ENCODE measurements around the gene TPSG1. TPM values are rescaled to one million over a fixed set of nuclear protein-coding genes. Genes with fewer than 3 reads are reported as not detected.

TPSG1 gene
- total and polyA plus RNA-seq, 7 donors: 1.4 to 73.9 (median 40.7) TPM; not detected in 3

DNA sequence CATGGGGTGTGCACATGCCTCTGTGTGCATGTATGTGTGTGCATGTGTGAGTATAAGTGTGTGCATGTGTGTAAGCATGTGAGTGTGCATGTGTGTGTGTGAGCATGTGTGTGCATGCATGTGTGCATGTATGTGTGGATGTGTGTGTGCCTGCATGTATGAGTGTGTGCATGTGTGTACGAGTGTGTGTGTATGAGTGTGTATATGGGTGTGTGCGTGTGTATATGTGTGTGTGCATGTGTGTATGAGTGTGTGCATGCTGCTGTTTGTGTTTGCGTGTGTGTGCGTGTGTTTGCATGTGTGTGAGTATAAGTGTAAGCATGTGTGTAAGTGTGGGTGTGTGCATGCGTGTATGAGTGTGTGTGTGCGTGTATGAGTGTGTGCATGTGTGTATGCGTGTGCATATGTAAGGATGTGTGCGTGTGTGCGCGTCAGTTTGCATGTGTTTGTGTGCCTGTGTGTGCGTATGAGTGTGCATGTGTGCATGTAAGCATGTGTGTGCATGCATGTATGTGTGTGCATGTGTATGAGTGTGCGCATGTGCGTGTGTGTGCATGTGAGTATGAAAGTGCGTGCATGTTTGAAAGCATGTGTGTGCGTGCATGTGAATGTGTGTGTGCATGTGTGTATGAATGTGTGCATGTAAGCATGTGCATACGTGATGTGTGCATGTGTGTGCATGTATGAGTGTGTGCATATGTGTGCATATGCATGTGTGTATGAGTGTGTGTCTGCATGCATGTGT is 39.4 kb upstream of the TPSG1 start:
- H3K9me3 ChIP-seq: no peaks in the 10 kb centered on the region
- H3K4me3 ChIP-seq: no peak overlapping the region
- no peaks in the 10 kb centered on the region for H3K4me1 ChIP-seq
- no peak overlapping the region for H3K27ac ChIP-seq
- H3K27me3 ChIP-seq: peaks cover 4 to 52% (median 31%) of the 10 kb centered on the region in 3 donors
- TF ChIP-seq CTCF (IDR thresholded peaks at IDR 0.05) (no peak), EP300 (IDR thresholded peaks at IDR 0.05) (no peak), POLR2AphosphoS5 (IDR thresholded peaks at IDR 0.05) (no peak), POLR2A (IDR thresholded peaks at IDR 0.05) (no peak)
- H3K36me3 ChIP-seq: no peaks in the 10 kb centered on the region
- intact Hi-C loops (cut with DNase I): no loop called here
- no peak for DNase-seq
- WGBS, 2 donors: 96 to 97% methylated on average over 16 of the region's 16 CpGs

DNA sequence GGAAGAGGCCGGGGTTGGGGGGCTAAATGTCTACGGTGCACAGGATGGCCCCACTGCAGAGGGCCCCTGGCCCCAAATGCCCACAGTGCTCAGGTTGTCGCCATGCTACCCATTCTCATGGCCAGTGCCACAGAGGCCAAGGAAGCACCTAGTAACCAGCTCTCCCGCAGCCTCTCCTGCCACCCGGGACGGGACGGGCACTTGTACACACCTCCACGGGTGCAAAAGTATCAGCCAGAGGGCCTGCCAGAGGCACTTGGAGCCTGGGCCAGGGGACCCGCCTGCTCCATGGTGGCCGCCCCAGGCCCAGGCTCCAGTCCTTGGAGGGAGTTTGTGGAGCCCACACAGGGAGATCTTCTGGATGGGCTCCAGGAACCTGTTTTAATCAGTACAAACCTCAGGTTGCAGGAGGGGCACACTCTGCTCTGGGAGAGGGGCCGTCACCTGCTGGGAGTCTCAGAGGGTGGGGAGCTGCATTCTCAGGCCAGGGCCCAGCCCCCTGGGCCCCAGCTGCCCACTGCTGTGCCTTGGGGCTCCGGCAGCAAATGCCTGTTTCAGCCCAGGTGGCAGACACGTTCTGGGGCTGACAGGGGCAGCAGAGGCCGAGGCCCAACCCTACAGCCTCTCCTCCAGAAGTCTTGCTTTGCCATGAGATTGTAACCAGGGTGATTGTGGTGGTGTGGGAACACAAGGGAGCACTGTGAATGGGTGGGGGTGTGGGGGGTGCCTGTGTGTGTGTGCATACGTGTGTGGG is 38.7 kb upstream of the TPSG1 start:
- DNase-seq: no peak
- TF ChIP-seq EP300 (IDR thresholded peaks at IDR 0.05) (no peak), POLR2AphosphoS5 (IDR thresholded peaks at IDR 0.05) (no peak), CTCF (IDR thresholded peaks at IDR 0.05) (no peak), POLR2A (IDR thresholded peaks at IDR 0.05) (no peak)
- Histone ChIP-seq H3K36me3 (no peaks in the 10 kb centered on the region), H3K4me1 (peaks cover 0 to 3% (median 0%) of the 10 kb centered on the region in 4 donors), H3K27me3 (peaks cover 11 to 59% (median 39%) of the 10 kb centered on the region in 3 donors), H3K4me3 (no peak overlapping the region), H3K9me3 (no peaks in the 10 kb centered on the region), H3K27ac (no peak overlapping the region)
- intact Hi-C loops (cut with DNase I): no loop called here
- WGBS, 2 donors: 73 to 81% methylated on average over 15 of the region's 15 CpGs

DNA sequence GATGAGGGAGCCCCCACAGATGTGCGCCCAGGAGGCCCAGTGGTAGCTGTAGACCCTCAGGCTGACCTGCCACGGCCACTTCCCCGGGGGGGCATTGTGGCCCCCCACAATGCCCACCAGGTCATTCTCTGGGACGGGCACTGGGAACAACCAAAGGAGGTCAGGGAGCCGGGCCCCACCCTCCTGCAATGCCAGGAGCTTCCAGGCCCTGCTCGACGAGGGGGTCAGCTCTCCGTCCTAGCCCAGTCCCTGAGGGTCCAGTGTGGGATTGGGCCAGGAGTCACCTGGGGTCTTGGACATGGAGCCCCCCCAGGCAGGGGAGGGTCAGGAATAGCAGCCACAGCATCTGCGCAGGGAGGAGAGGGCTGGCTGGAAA is 37.8 kb upstream of the TPSG1 start:
- Histone ChIP-seq H3K27me3 (peaks cover 12 to 65% (median 41%) of the 10 kb centered on the region in 3 donors), H3K36me3 (no peaks in the 10 kb centered on the region), H3K9me3 (no peaks in the 10 kb centered on the region), H3K27ac (no peak overlapping the region), H3K4me1 (peaks cover 0 to 3% (median 0%) of the 10 kb centered on the region in 4 donors), H3K4me3 (no peak overlapping the region)
- no peak for TF ChIP-seq POLR2AphosphoS5 (IDR thresholded peaks at IDR 0.05)
- no peak for TF ChIP-seq CTCF (IDR thresholded peaks at IDR 0.05)
- TF ChIP-seq EP300 (IDR thresholded peaks at IDR 0.05): no peak
- no peak for TF ChIP-seq POLR2A (IDR thresholded peaks at IDR 0.05)
- no peak for DNase-seq
- intact Hi-C loops (cut with DNase I): no loop called here
- 80 to 85% methylated on average over 9 of the region's 9 CpGs for WGBS, 2 donors

- no peak for DNase-seq
- 84 to 87% methylated on average over 32 of the region's 32 CpGs for WGBS, 2 donors
These were observed 37.3 kb upstream of the TPSG1 start for GRCh38 chr16:1262210-1262845.

More at GRCh38 chr16:1262210-1262845, 37.3 kb upstream of the TPSG1 start:
- TF ChIP-seq EP300 (IDR thresholded peaks at IDR 0.05) (no peak), CTCF (IDR thresholded peaks at IDR 0.05) (no peak), POLR2AphosphoS5 (IDR thresholded peaks at IDR 0.05) (no peak), POLR2A (IDR thresholded peaks at IDR 0.05) (no peak)
- Histone ChIP-seq H3K9me3 (no peaks in the 10 kb centered on the region), H3K36me3 (no peaks in the 10 kb centered on the region), H3K4me3 (no peak overlapping the region), H3K27me3 (peaks cover 12 to 70% (median 41%) of the 10 kb centered on the region in 3 donors), H3K27ac (no peak overlapping the region), H3K4me1 (peaks cover 0 to 3% (median 0%) of the 10 kb centered on the region in 4 donors)
- intact Hi-C loops (cut with DNase I): no loop called here
